Neuronal stem cell (in vitro differentiated cells): Measurements from ENCODE around the gene RAB17.

Experiments
- DNase-seq: peaks from one replicate; pipeline ENCODE4 v3.0.0-alpha.2; 2013; ENCODE audit warnings: low spot score
- H2AFZ ChIP-seq: one replicate; pipeline ENCODE4 v1.6.1; 2013; ENCODE audit warnings: mild to moderate bottlenecking, low read length, inconsistent platforms
- H2AK5ac ChIP-seq: 2 replicates; pipeline ENCODE4 v1.6.1; 2013; ENCODE audit warnings: low read depth, mild to moderate bottlenecking, inconsistent platforms, low read length, moderate library complexity, mixed read lengths
- H2BK120ac ChIP-seq: 2 replicates; pipeline ENCODE4 v1.6.1; 2013; ENCODE audit warnings: low read depth, mild to moderate bottlenecking, inconsistent platforms, low read length, moderate library complexity, mixed read lengths
- H2BK12ac ChIP-seq: one replicate; pipeline ENCODE4 v1.6.1; 2013; ENCODE audit warnings: low read length, inconsistent platforms
- H2BK15ac ChIP-seq: 2 replicates; pipeline ENCODE4 v1.6.1; 2013; ENCODE audit warnings: mild to moderate bottlenecking, low read length, inconsistent platforms, mixed read lengths
- H2BK5ac ChIP-seq: one replicate; pipeline ENCODE4 v1.6.1; 2013; ENCODE audit warnings: inconsistent platforms, mild to moderate bottlenecking, low read length, moderate library complexity
- H3K14ac ChIP-seq: one replicate; pipeline ENCODE4 v1.6.1; 2013; ENCODE audit warnings: low read length, inconsistent platforms
- H3K18ac ChIP-seq: 2 replicates; pipeline ENCODE4 v1.6.1; 2013; ENCODE audit warnings: low read length, inconsistent platforms
- H3K23ac ChIP-seq: 2 replicates; pipeline ENCODE4 v1.6.1; 2013; ENCODE audit warnings: low read depth, mild to moderate bottlenecking, mixed read lengths, low read length, inconsistent platforms; ENCODE audit not compliant: poor library complexity
- H3K27ac ChIP-seq: replicated peaks from 3 replicates; pipeline ENCODE4 v1.5.1; 2013; ENCODE audit warnings: low read length, inconsistent platforms
- H3K27me3 ChIP-seq, 3 experiments: 2 replicates each; pipeline ENCODE4 v1.6.1; 2013; ENCODE audit warnings: low read length in 3 of 3, mild to moderate bottlenecking in 2 of 3, inconsistent platforms in 1 of 3, low read depth in 1 of 3, mixed read lengths in 1 of 3, moderate library complexity in 1 of 3; ENCODE audit not compliant: control insufficient read depth in 3 of 3, insufficient read depth in 3 of 3
- H3K36me3 ChIP-seq, 2 donors: replicated peaks in 1 of 2; 2 replicates each; pipeline ENCODE4 v1.6.1; 2013; ENCODE audit warnings: low read length in 2 of 2; ENCODE audit not compliant: control insufficient read depth in 2 of 2, insufficient read depth in 2 of 2
- H3K4ac ChIP-seq: 2 replicates; pipeline ENCODE4 v1.6.1; 2013; ENCODE audit warnings: inconsistent platforms, mild to moderate bottlenecking, low read length, moderate library complexity
- H3K4me1 ChIP-seq, 2 donors: 1 replicate in 1 of 2; 2 replicates in 1 of 2; pipeline ENCODE4 v1.6.1; 2013; ENCODE audit warnings: low read length in 2 of 2, low read depth in 1 of 2; ENCODE audit not compliant: control insufficient read depth in 2 of 2, insufficient read depth in 1 of 2
- H3K4me2 ChIP-seq: one replicate; pipeline ENCODE4 v1.6.1; 2013; ENCODE audit warnings: mild to moderate bottlenecking, low read length, inconsistent platforms; ENCODE audit not compliant: insufficient read depth, poor library complexity, severe bottlenecking
- H3K4me3 ChIP-seq, 2 donors: 2 replicates each; pipeline ENCODE4 v1.5.1; 2013; ENCODE audit warnings: low read length in 2 of 2, mild to moderate bottlenecking in 2 of 2, inconsistent platforms in 1 of 2, moderate library complexity in 1 of 2
- H3K79me1 ChIP-seq: one replicate; pipeline ENCODE4 v1.6.1; 2013; ENCODE audit warnings: low read depth, mild to moderate bottlenecking, inconsistent platforms, low read length, moderate library complexity
- H3K9ac ChIP-seq: one replicate; pipeline ENCODE4 v1.6.1; 2013; ENCODE audit warnings: mild to moderate bottlenecking, low read depth, low read length, inconsistent platforms; ENCODE audit not compliant: poor library complexity
- H3K9me3 ChIP-seq, 2 donors: replicated peaks in 1 of 2; 2 replicates each; pipeline versions ENCODE3 to v1.6.1; 2013; ENCODE audit warnings: low read length in 2 of 2, mild to moderate bottlenecking in 2 of 2, inconsistent platforms in 1 of 2, low read depth in 1 of 2, mixed read lengths in 1 of 2, moderate library complexity in 1 of 2; ENCODE audit not compliant: control insufficient read depth in 2 of 2, insufficient read depth in 1 of 2
- H4K8ac ChIP-seq: one replicate; pipeline ENCODE4 v1.6.1; 2013; ENCODE audit warnings: low read depth, mild to moderate bottlenecking, inconsistent platforms, low read length, moderate library complexity
- H4K91ac ChIP-seq: one replicate; pipeline ENCODE4 v1.6.1; 2013; ENCODE audit warnings: low read length, low read depth, mild to moderate bottlenecking, inconsistent platforms; ENCODE audit not compliant: poor library complexity
- WGBS, 2 donors: extraction: QIAGEN DNeasy Blood & Tissue Kit; methylation state at CpG; one replicate each; pipeline ENCODE4 v1.1.7; 2013; ENCODE audit warnings: missing lambda C conversion rate in 2 of 2, mixed read lengths in 1 of 2; ENCODE audit not compliant: insufficient read length in 2 of 2, insufficient replicate concordance in 1 of 2; ENCODE audit errors: extremely low coverage in 2 of 2; 5-methylcytosine and 5-hydroxymethylcytosine counted together

Gene RAB17

GRCh38 chr2:237547841-237548416 is 42.6 kb downstream of the RAB17 start:
- DNase-seq: no peak
- Histone ChIP-seq H2BK5ac (no peak overlapping the region), H3K14ac (no peak overlapping the region)

DNA sequence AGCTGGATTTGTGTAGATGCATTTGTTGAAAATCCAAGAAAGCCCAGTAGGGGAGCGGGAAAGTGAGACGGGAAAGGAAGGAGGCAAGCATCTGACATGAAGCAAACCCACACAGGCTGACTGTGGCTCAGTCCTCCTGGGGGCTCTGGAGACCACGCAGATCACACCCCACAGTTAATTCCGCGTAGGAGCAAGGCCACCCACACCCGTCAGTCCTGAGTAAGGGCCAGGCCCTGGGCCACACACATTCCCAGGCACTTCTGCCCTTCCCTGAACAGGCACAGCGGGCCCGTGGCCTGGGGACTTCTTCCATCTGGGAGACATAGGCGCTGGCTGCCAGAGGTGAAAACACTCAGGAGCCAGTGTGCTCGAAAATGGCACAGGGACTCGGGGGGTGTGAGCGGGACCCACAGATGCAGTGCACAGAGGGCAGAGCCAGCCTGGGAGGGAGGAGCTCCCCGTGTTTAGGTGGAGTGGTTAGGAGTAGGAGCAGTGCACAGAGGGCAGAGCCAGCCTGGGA is 43.6 kb downstream of the RAB17 start:
- Histone ChIP-seq H4K91ac (no peak overlapping the region), H2AFZ (no peak overlapping the region), H3K14ac (no peak overlapping the region), H2BK5ac (no peak overlapping the region), H3K4me3 (no peak overlapping the region), H3K27ac (no peak overlapping the region), H2BK120ac (no peak overlapping the region), H4K8ac (no peak overlapping the region), H3K23ac (peak overlapping the region; percentile 55), H3K4me2 (no peak overlapping the region), H3K79me1 (no peaks in the 10 kb centered on the region), H3K27me3 (peaks cover 0 to 2% (median 0%) of the 10 kb centered on the region in 3 experiments), H3K9me3 (no peaks in the 10 kb centered on the region), H3K4ac (no peak overlapping the region), H3K9ac (no peak overlapping the region), H3K18ac (peak overlapping the region; percentile 85), H2BK15ac (no peak overlapping the region), H2BK12ac (no peak overlapping the region), H3K36me3 (no peaks in the 10 kb centered on the region), H3K4me1 (peaks cover 0 to 2% of the 10 kb centered on the region in 2 donors), H2AK5ac (no peak overlapping the region)
- WGBS, 2 donors: no CpG with 5 or more reads among the region's 13 CpGs
- DNase-seq: no peak

More at GRCh38 chr2:237547841-237548416, 42.6 kb downstream of the RAB17 start:
- H3K27me3 ChIP-seq: peaks cover 0 to 2% (median 0%) of the 10 kb centered on the region in 3 experiments
- no peak overlapping the region for H3K4ac ChIP-seq
- H4K91ac ChIP-seq: no peak overlapping the region
- H3K9me3 ChIP-seq: peaks cover 0 to 2% of the 10 kb centered on the region in 2 donors
- H3K4me3 ChIP-seq: no peak overlapping the region
- WGBS, 2 donors: no CpG with 5 or more reads among the region's 11 CpGs
- no peak overlapping the region for H2BK12ac ChIP-seq
- H3K9ac ChIP-seq: no peak overlapping the region
- no peaks in the 10 kb centered on the region for H3K36me3 ChIP-seq
- no peak overlapping the region for H2AFZ ChIP-seq
- H4K8ac ChIP-seq: no peak overlapping the region
- H3K23ac ChIP-seq: no peak overlapping the region
- H3K27ac ChIP-seq: no peak overlapping the region
- no peak overlapping the region for H3K18ac ChIP-seq
- peaks cover 0 to 2% of the 10 kb centered on the region in 2 donors for H3K4me1 ChIP-seq
- H3K79me1 ChIP-seq: no peaks in the 10 kb centered on the region
- H2BK120ac ChIP-seq: no peak overlapping the region
- no peak overlapping the region for H3K4me2 ChIP-seq
- no peak overlapping the region for H2BK15ac ChIP-seq
- H2AK5ac ChIP-seq: no peak overlapping the region

DNA sequence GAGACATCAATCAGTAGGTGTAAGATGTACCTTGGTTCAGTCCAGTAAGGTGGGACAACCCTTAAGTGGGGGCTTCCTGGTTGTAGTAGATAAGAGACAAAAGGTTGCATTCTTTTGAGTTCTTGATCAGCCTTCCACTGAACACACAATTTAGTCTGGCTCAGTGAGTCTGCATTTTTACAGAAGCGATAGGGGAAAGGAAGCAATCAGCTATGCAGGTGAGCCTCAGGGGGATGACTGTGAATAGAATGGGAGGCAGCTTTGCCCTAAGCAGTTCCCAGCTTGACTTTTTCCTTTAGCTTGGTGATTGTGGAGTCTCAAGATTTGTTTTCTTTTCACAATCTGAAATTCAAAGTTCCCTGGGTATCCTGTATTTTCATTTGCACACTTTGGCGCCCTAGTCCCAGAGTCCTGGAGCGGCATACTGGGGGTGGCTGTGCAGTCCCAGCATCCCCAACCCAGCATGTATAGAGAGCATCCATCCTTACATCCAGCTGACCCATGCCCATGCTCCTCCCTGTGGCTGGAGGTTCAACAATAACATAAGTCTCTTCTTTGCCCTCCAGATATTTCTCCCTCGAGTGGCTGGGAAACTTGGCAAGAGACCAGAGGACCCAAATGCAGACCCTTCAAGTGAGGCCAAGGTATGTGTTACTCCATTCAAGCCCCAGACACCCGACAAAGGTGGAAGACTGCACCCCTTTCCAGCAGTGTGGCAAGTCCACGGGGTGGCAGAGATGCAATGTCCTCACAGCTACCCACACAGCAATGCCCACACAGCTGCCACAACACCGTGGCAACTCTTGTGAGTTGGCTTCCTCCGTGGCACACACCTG is 44.3 kb downstream of the RAB17 start:
- Histone ChIP-seq H3K18ac (peak overlapping the region; percentile 22), H3K27me3 (peaks cover 0 to 2% (median 0%) of the 10 kb centered on the region in 3 experiments), H3K79me1 (no peaks in the 10 kb centered on the region), H3K27ac (no peak overlapping the region), H3K4me1 (peaks cover 0 to 5% of the 10 kb centered on the region in 2 donors), H3K36me3 (no peaks in the 10 kb centered on the region), H3K4me2 (no peak overlapping the region), H3K4ac (no peak overlapping the region), H3K9ac (no peak overlapping the region), H2AFZ (no peak overlapping the region), H4K91ac (no peak overlapping the region), H2BK12ac (no peak overlapping the region), H2BK120ac (no peak overlapping the region), H2BK15ac (no peak overlapping the region), H3K14ac (no peak overlapping the region), H4K8ac (no peak overlapping the region), H3K9me3 (no peaks in the 10 kb centered on the region), H3K23ac (no peak overlapping the region), H2BK5ac (no peak overlapping the region), H3K4me3 (no peak overlapping the region), H2AK5ac (no peak overlapping the region)
- no CpG with 5 or more reads among the region's 8 CpGs for WGBS, 2 donors
- DNase-seq: no peak
